ENCODE data around the gene CDH5. TPM values are rescaled to one million over a fixed set of nuclear protein-coding genes. Genes with fewer than 3 reads are reported as not detected.

Gene CDH5
- total RNA-seq, 1 experiment from 2014 or later, result 0.26 TPM

GRCh38 chr16:66374176-66374575, 7.7 kb downstream of the CDH5 start:
- no peaks in the 10 kb centered on the region for H3K4me1 ChIP-seq (ENCODE audit: insufficient read depth, low read length, poor library complexity, severe bottlenecking)

DNA sequence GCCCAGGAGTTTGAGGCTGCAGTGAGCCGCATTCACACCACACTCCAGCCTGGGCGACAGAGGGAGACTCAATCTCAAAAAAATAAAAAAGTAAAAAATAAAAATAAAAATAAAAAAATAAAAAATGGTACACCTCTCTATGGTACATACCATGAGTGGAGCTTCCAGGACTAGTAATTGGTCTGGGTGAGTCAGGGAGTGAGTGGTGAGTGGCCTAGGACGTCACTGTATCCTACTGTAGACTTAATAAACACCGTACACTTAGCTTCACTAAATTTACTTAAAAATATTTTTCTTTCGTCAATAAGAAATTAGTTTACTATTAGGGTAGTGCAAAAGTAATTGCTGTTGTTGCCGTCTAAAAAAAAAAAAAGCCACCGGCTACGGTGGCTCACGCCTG, 9.0 kb downstream of the CDH5 start:
- ChIA-PET POLR2A (ENCODE audit: low non-redundant PET) (no interaction called here), CTCF (no interaction called here)
- Histone ChIP-seq H3K36me3 (ENCODE audit: insufficient read depth, low read length, poor library complexity, severe bottlenecking) (no peaks in the 10 kb centered on the region), H3K4me1 (ENCODE audit: insufficient read depth, low read length, poor library complexity, severe bottlenecking) (no peaks in the 10 kb centered on the region), H3K27ac (ENCODE audit: low read depth, low read length, poor library complexity, severe bottlenecking) (no peak overlapping the region), H3K4me3 (ENCODE audit: low read depth, low read length, poor library complexity, severe bottlenecking) (no peak overlapping the region), H3K27me3 (replicated peaks; ENCODE audit: insufficient read depth, low read depth, low read length, poor library complexity) (no peaks in the 10 kb centered on the region), H3K9me3 (ENCODE audit: low read depth, low read length, poor library complexity, severe bottlenecking) (no peaks in the 10 kb centered on the region)
- intact Hi-C loops (cut with micrococcal nuclease; ENCODE audit: unreplicated experiment), result no loop called here
- no peak for TF ChIP-seq CTCF (conservative IDR thresholded peaks at IDR 0.05; ENCODE audit: low read depth, low read length)
- TF ChIP-seq EZH2 (IDR thresholded peaks at IDR 0.05; ENCODE audit: borderline replicate concordance, low read depth, low read length, poor library complexity, severe bottlenecking), result no peak
- no TSS peak for BruUV-seq (replicated peaks)
- no peak for DNase-seq (ENCODE audit: low spot score)

More at GRCh38 chr16:66374176-66374575, 7.7 kb downstream of the CDH5 start:
- no peak overlapping the region for H3K27ac ChIP-seq (ENCODE audit: low read depth, low read length, poor library complexity, severe bottlenecking)
- no peak for DNase-seq (ENCODE audit: low spot score)
- BruUV-seq (replicated peaks), result no TSS peak
- H3K36me3 ChIP-seq (ENCODE audit: insufficient read depth, low read length, poor library complexity, severe bottlenecking), result no peaks in the 10 kb centered on the region
- intact Hi-C loops (cut with micrococcal nuclease; ENCODE audit: unreplicated experiment), result no loop called here
- no peaks in the 10 kb centered on the region for H3K9me3 ChIP-seq (ENCODE audit: low read depth, low read length, poor library complexity, severe bottlenecking)
- ChIA-PET POLR2A (ENCODE audit: low non-redundant PET) (no interaction called here), CTCF (interaction anchor here (0.7 kb wide), 1 partner anchor 33 kb away, joined by 3 read pairs; no protein-coding TSS in a partner anchor)
- no peaks in the 10 kb centered on the region for H3K27me3 ChIP-seq (replicated peaks; ENCODE audit: insufficient read depth, low read depth, low read length, poor library complexity)
- H3K4me3 ChIP-seq (ENCODE audit: low read depth, low read length, poor library complexity, severe bottlenecking), result no peak overlapping the region
- TF ChIP-seq EZH2 (IDR thresholded peaks at IDR 0.05; ENCODE audit: borderline replicate concordance, low read depth, low read length, poor library complexity, severe bottlenecking), result no peak
- TF ChIP-seq CTCF (conservative IDR thresholded peaks at IDR 0.05; ENCODE audit: low read depth, low read length), result no peak

DNA sequence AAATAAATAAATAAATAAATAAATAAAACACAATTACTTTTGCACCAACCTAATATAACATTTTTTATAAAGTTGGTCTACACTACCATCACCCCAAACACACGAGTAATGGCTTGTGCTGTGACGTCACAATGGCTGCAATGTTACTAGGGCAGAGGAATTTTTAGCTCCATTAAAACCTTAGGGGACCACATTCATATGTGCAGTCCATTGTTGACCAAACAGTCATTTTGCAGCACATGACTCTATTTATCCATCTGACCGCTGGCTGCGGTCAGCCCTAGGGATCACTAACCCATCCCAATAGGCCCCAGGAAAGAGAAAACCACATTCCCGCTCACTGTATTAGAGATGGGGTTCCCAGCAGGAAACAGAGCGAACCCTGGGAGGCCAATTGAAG, 9.6 kb downstream of the CDH5 start:
- Histone ChIP-seq H3K4me1 (ENCODE audit: insufficient read depth, low read length, poor library complexity, severe bottlenecking) (no peaks in the 10 kb centered on the region), H3K27me3 (replicated peaks; ENCODE audit: insufficient read depth, low read depth, low read length, poor library complexity) (no peaks in the 10 kb centered on the region), H3K27ac (ENCODE audit: low read depth, low read length, poor library complexity, severe bottlenecking) (no peak overlapping the region), H3K4me3 (ENCODE audit: low read depth, low read length, poor library complexity, severe bottlenecking) (no peak overlapping the region), H3K36me3 (ENCODE audit: insufficient read depth, low read length, poor library complexity, severe bottlenecking) (no peaks in the 10 kb centered on the region), H3K9me3 (ENCODE audit: low read depth, low read length, poor library complexity, severe bottlenecking) (no peaks in the 10 kb centered on the region)
- POLR2A ChIA-PET (ENCODE audit: low non-redundant PET), result no interaction called here
- no TSS peak for BruUV-seq (replicated peaks)
- no peak for TF ChIP-seq CTCF (conservative IDR thresholded peaks at IDR 0.05; ENCODE audit: low read depth, low read length)
- no peak for TF ChIP-seq EZH2 (IDR thresholded peaks at IDR 0.05; ENCODE audit: borderline replicate concordance, low read depth, low read length, poor library complexity, severe bottlenecking)
- intact Hi-C loops (cut with micrococcal nuclease; ENCODE audit: unreplicated experiment), result no loop called here
- DNase-seq (ENCODE audit: low spot score), result no peak
- CTCF ChIA-PET, result no interaction called here

Measured in A673 (cell line).